Measurements from ENCODE around the gene KRT24.
"Not testable (repeated sequence)": the region's sequence is repeated elsewhere in the genome, so short reads cannot be mapped to it uniquely, and the experiment has no call there.

The KRT24 gene

DNA sequence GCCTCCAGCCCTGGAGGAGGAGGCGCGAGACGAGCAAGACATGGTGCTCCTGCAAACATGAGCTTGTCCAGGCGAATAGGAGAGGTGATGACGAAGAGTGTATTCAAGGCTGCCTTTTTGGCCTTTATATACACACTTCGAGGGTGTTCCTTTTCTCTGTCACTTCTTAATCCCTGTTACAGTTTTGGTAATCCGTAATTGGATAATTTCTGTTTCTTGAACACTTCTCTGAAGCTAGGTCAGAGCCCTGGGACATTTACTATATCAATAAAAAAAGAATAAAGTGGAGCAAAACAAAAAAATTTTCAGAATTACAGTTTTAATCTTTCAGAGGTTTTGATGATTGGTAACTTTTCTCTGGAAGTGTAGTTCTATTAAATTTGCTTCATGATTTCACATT is at the start of gene KRT24:
KRT24 (minus strand) TSS at position 101 of the 400 bp plus-strand sequence; CDS start at position 42, 59 bp downstream.
- no peak for DNase-seq (ENCODE audit: low read depth in 2 of 2)

DNA sequence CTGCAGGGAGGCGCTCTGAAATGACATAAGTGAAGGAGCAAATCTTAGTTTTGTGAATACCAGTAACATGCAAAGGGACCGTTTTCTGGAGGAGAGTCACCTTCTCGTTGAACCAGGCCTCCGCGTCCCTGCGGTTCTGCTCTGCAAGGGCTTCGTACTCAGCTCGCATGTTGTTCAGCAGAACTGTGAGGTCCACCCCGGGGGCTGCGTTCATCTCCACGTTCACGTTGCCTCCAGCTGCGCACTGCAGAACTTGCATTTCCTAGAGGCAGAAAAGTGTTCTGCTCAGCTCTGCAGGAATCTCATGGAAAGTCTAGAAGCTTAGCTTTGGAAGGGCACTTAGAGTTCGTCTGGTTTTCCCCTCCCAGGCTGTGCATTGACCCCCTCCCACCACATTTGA is 47.5 kb upstream of the KRT24 start:
- DNase-seq (ENCODE audit: low read depth in 2 of 2), result no peak

DNA sequence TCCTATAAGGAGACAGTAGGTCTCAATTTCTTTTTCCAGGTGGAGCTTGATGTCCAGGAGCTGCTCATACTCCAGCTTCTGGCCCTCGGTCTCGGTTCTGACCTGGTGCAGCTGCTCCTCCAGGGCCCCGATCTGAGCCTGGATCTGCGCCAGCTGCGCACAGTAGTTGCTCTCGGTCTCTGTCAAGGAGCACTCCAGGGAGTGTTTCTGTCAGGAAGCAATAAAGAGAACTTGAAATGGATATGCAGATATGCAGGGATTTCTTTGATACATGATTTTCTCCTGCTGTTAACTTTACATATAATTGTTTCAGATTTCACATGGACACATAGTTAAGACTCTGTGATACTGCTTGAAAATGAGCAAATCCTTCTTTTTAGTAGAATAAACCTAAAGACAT is 46.8 kb upstream of the KRT24 start:
- no peak for DNase-seq (ENCODE audit: low read depth in 2 of 2)

DNA sequence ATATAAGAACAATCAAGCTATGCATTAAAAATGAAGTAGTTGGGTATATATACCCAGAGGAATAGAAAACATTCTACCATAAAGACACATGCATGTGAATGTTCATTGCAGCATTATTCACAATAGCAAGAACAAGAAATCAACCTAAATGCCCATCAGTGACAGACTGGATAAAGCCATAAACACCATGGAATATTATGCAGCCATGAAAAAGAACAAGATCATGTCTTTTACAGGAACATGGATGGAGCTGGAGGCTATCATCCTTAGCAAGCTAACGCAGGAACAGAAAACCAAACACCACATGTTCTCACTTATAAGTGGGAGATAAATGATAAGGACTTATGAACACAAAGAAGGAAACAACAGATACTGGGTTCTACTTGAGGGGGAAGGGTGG is 45.1 kb upstream of the KRT24 start:
- not testable (repeated sequence) for DNase-seq (ENCODE audit: low read depth in 2 of 2)

DNA sequence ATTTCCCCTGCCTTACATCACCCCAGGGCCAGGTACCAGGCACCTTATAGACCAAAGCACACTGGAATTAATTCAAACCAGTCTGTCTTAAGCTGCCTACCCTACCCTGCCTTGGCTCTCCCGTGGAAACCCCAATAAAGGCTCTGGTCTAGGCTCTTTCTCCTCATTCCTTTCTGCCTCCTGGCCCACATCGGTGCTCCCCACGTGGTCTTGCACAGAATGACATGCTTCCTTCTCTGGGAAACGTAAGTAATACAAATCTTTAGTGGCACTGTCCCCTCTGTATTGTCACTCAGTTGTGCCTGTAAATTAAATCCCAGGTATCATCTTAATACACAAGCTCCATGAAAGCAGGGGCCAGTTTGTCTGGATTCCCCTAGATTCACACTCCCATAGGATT is 35.0 kb upstream of the KRT24 start:
- DNase-seq (ENCODE audit: low read depth in 2 of 2), result no peak

DNA sequence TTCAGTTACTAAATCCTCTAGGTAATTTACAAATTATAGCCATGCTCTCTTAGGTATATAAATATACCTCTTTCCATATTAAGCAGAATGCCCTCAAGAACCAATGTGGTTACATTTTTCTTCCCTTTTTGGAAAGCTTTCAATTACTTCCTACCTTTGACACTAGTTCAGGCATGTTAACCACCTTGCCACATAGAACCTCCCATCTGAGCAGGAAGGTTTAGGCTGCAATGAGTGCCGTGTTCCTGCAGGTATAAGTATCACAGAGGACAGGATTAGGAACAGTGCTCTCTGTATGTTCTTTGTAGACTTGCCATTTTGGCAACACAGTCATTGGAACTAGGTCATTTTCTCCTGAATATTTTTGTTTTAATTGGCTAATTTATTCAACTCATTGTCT is 31.5 kb upstream of the KRT24 start:
- DNase-seq (ENCODE audit: low read depth in 2 of 2), result no peak

DNA sequence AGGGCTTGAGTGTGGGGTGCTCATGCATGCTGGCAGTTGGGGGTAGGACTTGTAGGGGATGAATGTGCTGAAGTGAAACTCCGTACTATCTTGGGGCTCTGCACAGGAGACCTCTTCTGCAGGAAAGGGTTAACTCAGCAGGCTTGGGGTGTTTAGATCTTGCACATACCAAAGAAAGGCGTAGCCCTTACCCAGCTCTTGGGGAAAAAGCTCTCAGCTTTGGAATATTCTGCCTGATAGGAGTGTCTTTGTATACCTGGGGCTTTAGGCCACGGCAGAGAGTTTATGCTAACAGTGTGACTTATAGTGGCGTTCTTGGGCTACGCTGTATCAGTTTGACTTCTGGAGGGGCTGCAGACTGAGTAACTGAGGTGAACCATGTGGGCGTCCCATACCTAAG is 30.5 kb upstream of the KRT24 start:
- DNase-seq (ENCODE audit: low read depth in 2 of 2), result no peak

DNA sequence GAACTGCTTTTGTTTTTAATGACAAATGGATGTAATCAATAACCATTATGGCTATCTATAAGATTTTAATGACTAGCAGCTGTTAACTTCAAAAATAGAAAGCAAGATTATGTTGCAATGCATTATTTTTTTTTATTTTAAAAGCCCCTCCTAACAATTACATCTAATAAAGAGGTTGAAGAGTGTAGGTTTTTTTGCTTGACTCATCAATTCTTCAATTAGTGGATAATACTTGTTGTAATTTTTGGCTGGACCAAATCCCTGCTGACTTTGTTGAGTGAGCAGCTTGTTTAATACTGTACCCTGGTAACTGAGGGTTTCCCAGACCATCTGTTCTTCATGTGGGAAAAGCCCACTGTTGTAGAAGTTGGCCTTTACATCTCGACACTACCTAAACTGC is 27.4 kb upstream of the KRT24 start:
- DNase-seq (ENCODE audit: low read depth in 2 of 2), result no peak

DNA sequence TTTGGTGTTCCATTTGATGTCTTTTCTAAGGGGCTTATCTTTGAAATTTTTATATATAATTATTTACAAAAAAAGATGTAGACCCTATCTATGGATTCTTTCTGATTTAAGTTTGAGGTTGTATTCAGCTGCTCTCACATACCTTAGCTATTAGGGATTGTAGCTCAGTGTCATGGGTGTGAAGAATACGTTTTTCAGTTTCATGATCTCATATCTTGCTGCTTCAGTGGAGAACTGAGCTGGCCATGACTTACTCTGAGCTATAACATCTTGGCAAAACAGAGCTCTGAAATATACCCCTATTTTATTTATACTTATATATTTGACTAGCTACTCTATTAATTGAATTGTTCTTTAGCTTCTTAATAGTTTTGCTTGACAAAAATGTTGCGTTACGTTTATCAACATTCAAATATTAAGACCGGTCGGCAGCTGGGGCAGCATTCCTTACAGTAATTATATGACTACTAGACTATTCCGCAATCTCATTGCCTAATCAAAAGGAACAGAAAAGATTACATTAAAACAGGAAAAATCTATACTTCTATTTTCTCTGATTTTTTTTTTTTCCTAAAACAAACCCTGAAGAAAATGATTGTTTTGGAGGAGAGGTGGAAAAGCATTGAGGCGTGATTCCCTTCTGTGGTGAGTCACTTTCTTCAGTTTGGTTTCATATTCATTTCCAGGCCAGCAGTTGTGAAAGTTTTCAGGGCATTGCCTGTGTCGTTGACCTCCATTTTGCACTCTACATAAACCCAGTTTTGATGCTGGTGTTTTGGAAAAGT is 24.1 kb upstream of the KRT24 start:
- DNase-seq (ENCODE audit: low read depth in 2 of 2), result no peak

DNA sequence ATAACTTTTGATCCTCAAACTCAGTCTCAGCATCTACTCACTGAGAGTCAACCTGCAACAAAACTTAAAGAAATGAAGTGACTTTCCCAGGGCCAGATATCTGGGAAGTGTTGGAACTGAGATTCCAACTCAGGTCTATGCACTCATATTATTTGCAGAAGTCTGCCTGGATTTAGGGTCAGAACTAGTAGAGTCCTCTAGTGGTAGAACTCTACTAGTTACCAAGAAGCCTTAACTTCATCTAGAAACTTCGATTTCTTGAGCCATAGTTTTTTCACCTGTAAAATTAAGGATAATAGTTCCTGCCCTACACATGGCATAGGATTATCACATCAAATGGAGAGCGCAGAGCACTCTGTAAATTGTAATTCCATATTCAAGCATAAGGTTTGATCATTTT is 23.4 kb upstream of the KRT24 start:
- no peak for DNase-seq (ENCODE audit: low read depth in 2 of 2)

DNA sequence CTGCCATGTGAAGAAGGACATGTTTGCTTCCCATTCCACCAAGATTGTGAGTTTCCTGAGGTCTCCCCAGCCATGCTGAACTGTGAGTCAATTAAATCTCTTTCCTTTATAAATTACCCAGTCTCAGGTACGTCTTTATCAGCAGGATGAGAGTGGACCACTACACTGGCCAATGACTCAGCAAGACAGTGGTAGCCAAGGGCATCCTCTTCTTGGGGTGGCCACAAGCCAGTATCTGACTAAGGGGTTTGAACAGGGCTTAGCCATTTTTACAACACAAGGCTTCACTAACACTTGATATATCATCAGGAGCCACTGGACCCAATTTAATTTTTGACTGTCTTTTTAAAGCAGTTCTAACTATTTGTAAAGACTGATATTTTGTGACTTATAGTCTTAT is 21.1 kb upstream of the KRT24 start:
- DNase-seq (ENCODE audit: low read depth in 2 of 2), result no peak

DNA sequence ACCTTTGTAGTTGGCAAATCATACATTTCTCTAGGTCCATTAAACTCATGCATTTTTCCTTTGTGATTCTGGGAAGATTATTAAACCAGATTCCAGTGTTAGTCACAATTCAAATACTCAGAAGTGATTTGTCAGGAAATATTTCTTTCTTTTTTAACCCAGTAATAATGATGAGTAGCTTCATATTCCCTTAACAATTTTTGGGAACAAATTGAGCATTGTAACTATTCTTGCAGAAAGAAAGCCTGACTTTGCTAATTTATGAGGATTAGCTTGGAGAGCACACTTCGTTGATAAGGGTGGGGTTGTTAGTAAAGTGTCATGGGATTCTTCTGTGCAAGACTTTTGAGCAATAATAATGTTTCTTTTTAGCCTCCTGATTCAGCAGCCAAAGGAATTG is 18.7 kb upstream of the KRT24 start:
- no peak for DNase-seq (ENCODE audit: low read depth in 2 of 2)

DNA sequence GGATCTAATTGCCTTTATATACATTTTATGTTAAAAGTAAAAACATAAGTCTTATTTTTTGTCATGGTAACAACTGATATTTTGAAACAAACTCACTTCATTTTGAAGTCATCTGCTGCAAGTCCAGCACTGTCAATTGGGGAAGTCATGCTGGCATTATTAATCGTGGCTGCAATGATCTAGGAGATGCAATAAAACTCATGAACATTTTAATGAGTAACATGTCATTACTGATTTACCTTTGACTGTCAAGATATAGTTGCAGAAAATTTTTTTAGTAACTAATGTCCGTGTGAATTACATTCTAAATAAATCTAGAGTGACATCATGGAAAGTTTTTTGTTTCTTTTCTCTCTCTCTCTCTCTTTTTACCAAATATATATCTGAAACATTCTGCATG is 17.3 kb upstream of the KRT24 start:
- no peak for DNase-seq (ENCODE audit: low read depth in 2 of 2)

DNA sequence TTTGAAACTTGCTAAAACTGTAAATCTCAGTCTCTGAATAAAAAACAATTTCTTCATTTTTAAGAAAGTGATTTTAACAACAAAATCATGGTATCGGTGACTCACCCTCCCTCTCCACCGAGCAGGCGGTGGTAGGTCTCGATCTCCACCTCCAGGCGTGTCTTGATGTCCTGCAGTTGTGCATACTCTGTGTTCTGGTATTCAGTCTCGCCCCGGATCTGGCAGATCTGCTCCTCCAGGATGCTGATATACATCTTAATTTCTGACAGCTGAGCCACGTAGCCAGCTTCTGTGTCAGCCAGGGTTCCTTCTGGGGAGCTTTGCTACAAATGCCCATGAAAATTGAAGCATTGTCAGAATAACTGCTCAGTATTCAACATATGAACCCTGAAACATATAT is 15.4 kb upstream of the KRT24 start:
- DNase-seq (ENCODE audit: low read depth in 2 of 2), result no peak

DNA sequence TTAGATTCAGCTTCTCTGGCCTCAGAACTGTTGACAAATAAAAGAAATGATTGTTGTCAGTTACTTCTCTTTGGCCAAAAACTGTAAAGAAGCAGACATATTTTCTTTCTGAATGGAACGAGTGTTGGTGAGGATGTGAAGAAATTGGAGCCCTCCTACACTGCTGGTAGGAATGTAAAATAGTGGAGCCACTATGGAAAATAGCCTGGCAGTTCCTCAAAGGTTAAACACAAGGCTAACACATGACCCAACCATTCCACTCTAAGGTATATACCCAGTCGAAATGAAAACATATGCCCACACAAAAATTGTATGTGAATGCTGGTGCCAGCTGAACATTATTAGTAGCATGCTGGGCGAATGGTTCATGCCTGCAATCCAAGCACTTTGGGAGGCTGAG is 14.2 kb upstream of the KRT24 start:
- DNase-seq (ENCODE audit: low read depth in 2 of 2), result no peak

DNA sequence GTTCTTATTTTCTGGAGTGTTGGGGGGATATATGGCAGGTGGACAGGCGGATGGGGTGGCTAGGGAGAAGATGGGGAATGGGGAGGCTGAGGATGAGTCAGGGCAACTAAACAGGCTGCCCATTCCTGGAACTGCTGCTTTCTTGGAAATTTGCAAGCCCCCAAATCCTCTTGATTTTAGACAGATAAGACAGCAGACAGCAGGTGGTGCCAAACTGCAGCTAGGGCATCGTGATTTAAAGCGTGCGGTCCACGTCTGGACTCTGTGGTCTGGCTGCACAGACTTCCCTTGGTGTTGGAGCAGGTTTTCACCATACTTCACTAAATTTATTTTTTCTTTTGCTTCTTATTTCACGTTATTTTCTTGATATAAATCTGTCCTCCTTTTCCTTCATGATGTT is 10.9 kb upstream of the KRT24 start:
- DNase-seq (ENCODE audit: low read depth in 2 of 2), result no peak

DNA sequence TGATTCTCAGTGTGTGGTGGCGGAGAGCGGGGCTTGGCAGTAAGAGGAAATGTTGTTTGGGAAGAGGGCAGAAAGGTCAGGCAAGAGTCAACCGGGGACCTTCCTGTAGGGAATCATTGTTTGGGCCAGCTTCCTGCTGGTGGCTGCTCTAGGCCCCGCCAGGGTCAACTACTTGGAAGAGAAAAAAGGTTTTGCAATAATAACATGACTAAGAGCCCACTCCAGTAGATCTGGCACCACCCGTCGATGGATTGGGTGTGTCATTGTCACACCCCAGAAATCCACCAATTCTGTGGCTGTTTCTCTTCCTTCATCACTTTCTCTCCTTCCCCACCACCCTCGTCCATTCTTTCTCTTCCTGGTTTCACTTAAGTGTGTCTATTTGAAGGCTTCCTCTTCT is 4.2 kb upstream of the KRT24 start:
- DNase-seq (ENCODE audit: low read depth in 2 of 2), result no peak

DNA sequence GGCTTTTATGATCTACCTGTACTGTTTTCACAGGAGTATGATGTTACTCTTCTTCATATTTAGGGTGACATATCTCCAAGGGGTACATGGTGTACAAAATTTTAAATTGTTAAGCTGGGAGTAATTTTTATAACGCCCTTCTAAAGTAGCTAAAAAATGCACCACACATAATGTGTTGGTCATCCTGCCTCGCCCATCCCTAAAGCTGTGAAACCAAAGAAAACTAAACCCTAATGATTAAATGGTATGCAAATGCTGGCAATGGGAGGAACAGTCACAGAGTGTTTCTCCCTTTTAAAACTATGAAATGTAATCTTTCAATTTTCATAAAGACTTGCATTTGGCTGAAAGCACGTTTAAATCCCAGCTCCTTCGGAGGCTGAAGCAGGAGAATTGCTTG is 2.0 kb upstream of the KRT24 start:
- no peak for DNase-seq (ENCODE audit: low read depth in 2 of 2)

DNA sequence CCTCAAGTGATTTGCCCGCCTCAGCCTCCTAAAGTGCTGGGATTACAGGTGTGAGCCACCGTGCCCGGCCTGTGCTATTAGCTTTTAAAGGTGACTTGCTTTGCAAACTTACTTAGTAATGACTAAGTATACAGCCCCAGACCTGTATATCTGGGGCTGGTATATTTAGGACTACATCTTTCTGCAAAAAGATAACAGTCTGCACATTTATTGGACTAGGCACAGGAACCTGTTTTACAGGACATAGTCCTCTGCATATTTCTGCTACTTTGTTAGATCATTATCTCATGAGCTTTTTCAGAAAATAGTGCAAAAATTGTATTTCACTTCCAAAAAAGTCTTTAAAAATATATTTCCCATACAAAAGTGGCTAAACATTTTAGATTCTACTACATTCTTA is 1.3 kb downstream of the KRT24 start:
- no peak for DNase-seq (ENCODE audit: low read depth in 2 of 2)

DNA sequence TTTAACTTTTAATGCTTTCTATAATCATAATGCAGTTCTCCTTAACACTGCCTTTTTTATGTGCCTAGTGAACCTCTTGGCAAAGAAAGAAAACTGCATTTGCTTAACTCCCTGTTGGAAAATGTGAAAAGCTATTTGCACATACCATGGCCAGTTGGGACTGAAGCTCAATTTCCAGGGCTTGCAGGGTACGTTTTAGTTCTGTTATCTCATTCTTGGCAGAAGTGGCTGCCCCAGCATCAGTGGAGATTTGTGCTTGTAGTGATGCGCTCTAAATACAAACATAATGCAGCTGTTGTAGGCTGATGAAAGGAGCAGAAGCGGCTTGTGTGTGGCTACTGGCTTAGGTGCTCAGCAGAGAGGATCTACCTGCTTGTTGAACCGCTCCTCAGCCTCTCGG is 3.7 kb downstream of the KRT24 start:
- no peak for DNase-seq (ENCODE audit: low read depth in 2 of 2)

DNA sequence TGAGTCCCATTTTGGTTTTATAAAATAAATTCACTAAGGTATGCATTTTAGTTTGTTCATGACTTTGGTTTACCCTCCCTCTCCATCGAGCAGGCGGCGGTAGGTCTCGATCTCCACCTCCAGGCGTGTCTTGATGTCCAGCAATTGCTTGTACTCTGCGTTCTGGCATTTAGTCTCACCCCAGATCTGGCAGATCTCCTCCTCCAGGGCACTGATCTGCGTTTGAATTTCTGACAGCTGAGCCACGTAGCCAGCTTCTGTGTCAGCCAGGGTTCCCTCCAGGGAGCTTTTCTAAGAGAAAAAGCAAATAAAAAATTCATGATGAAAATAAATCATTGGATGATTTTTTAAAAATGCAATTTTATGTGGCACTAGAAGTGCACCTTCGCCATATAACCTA is 4.2 kb downstream of the KRT24 start:
- no peak for DNase-seq (ENCODE audit: low read depth in 2 of 2)

DNA sequence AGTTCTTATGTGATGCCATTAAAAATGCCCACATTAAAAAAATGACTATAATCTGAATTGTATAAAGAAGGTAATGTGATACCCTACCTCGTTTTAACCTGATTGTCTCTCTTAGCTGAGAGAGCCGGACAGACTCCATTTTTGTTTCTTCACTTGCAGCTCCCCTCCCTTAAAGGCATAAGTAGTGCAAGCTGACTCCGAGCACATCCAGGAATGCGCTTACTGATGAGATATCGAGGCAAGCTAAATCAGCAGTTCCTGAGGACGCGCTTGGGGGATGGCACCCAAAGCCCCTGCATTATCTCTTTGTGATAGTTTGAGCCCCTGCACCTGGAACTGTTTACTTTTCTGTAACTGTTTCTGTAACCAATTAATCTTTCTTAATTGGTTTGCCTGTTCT is 6.3 kb downstream of the KRT24 start:
- no peak for DNase-seq (ENCODE audit: low read depth in 2 of 2)

DNA sequence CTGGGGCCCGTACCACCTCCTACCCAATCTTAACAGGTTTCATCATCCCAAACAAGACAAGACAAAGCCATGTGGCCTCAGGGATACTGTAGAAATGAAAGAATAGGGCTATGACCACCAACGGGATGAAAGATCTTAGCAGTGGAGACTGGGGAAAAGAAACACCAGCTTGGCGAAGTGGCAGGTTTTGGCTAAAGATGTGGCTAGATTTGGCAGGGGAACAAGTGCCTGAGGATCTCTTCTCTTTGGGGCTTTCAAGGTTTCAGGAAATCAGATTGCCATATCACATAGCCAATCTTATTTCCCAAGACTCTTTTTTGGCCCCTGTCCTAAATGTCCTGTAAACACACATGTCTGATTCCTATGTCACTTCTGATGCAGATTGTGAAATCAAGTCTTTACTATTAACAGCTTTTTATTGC is 6.9 kb downstream of the KRT24 start:
- no peak for DNase-seq (ENCODE audit: low read depth in 2 of 2)

DNA sequence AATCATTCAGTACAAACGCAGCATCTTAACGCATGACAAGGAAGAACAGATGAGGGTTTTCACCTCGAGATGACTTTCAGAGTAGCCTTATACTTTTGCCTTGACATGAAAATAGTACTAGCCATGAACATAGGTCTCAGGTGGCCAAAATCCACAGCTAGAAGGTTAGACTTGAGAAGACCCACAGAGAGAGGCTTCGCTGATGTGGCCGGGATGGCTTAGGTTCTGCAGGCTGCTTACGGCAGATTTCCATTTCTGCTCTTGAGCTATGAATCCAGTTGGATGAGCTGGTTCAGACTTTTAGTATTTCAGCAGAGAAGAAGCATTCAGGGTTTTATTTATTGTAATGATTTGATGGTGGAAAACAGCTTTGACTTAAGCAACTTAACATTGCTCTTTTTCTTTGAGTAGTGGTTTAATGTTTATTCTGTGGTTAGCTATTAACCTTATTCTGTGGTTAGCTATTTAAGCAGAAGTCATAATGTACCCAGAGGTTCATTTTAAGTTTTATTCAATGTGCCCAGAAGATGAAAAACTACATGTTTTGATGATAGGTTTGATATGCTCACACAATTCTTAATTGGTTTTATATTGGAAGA is 7.6 kb downstream of the KRT24 start:
- DNase-seq (ENCODE audit: low read depth in 2 of 2), result no peak

Data from stimulated activated CD4-positive, alpha-beta T cell treated with anti-CD3 and anti-CD28 coated beads, Interleukin-4, amount 100 ng/mL, for 48 hours (primary cell).